ENCODE data around the gene GLB1L2. TPM values are rescaled to one million over a fixed set of nuclear protein-coding genes. Genes with fewer than 3 reads are reported as not detected.

GLB1L2 gene
- total and polyA plus RNA-seq, 2 of the 4 experiments (the other 2 are of a cell fraction), result under 0.01 to 0.26 TPM

- Histone ChIP-seq H3K9me3 (ENCODE audit: control insufficient read depth, insufficient read depth, low read length) (peaks cover 14% of the 10 kb centered on the region), H3K36me3 (ENCODE audit: control insufficient read depth, insufficient read depth, low read length) (no peaks in the 10 kb centered on the region), H3K79me1 (ENCODE audit: low read depth in 1 of 2, low read length in 2 of 2) (no peaks in the 10 kb centered on the region), H3K9ac (ENCODE audit: low read depth, low read length) (no peak overlapping the region), H3K4ac (ENCODE audit: low read depth, low read length) (no peak overlapping the region), H2AFZ (replicated peaks; ENCODE audit: low read length, poor library complexity) (peak overlapping the region; percentile 11), H3K4me3 (ENCODE audit: insufficient read depth, low read depth, low read length) (no peak overlapping the region), H3K14ac (replicated peaks; ENCODE audit: low read depth, low read length) (no peak overlapping the region), H2BK20ac (ENCODE audit: low read depth, low read length) (no peak overlapping the region), H2BK120ac (ENCODE audit: low read depth, low read length) (no peak overlapping the region), H2BK5ac (ENCODE audit: low read depth, low read length, poor library complexity, severe bottlenecking) (no peak overlapping the region), H3K18ac (ENCODE audit: low read depth, low read length) (no peak overlapping the region), H2AK5ac (ENCODE audit: low read depth, low read length) (no peak overlapping the region), H3K9me1 (ENCODE audit: insufficient read depth, low read length) (no peaks in the 10 kb centered on the region), H3K4me1 (ENCODE audit: control insufficient read depth, insufficient read depth, low read length) (no peaks in the 10 kb centered on the region), H3K27ac (ENCODE audit: insufficient read depth, low read length) (no peak overlapping the region), H3K27me3 (ENCODE audit: control insufficient read depth, insufficient read depth, low read length) (no peaks in the 10 kb centered on the region), H2BK15ac (ENCODE audit: low read depth, low read length) (no peak overlapping the region), H2AK9ac (replicated peaks; ENCODE audit: low read depth, low read length, poor library complexity) (peak overlapping the region; percentile 42), H4K91ac (ENCODE audit: insufficient read depth, low read depth, low read length) (no peak overlapping the region), H3K56ac (ENCODE audit: extremely low read depth, insufficient read depth, low read length) (no peak overlapping the region), H4K5ac (ENCODE audit: low read depth, low read length) (no peak overlapping the region), H3K4me2 (ENCODE audit: low read depth, low read length) (no peak overlapping the region), H4K20me1 (ENCODE audit: insufficient read depth, low read length) (no peaks in the 10 kb centered on the region), H3K23ac (ENCODE audit: low read depth, low read length) (no peak overlapping the region), H4K8ac (ENCODE audit: low read depth in 2 of 2, low read length in 2 of 2) (no peak overlapping the region)
- in situ Hi-C loops (cut with MboI; ENCODE audit: low sequenced_read_pairs), result no loop called here
- POLR2A ChIA-PET (ENCODE audit: unreplicated experiment), result no interaction called here
- 73% methylated on average over 9 of the region's 27 CpGs; no CpG with 5 or more reads in 1 of the 2 experiments for WGBS, 2 experiments (ENCODE audit: extremely low coverage in 2 of 2, insufficient read length in 1 of 2)
- CTCF ChIA-PET, result no interaction called here
- no peak for ATAC-seq (ENCODE audit: low read depth)
- DNase-seq, result no peak
- TF ChIP-seq RAD21 (IDR thresholded peaks at IDR 0.05; ENCODE audit: low read length), result no peak
- no peak for TF ChIP-seq MAFK (IDR thresholded peaks at IDR 0.05; ENCODE audit: low read depth, low read length)
- TF ChIP-seq NFE2L2 (IDR thresholded peaks at IDR 0.05; ENCODE audit: low read depth, low read length), result no peak
- TF ChIP-seq RFX5 (IDR thresholded peaks at IDR 0.05; ENCODE audit: low read depth, low read length), result no peak
- TF ChIP-seq CEBPB (IDR thresholded peaks at IDR 0.05; ENCODE audit: low read depth, low read length), result no peak
- TF ChIP-seq MAZ (IDR thresholded peaks at IDR 0.05; ENCODE audit: borderline replicate concordance, low read depth, low read length), result no peak
- TF ChIP-seq POLR2A (IDR thresholded peaks at IDR 0.05; ENCODE audit: low read depth, low read length), result no peak
- no peak for TF ChIP-seq CHD1 (IDR thresholded peaks at IDR 0.05; ENCODE audit: low read depth, low read length)
- TF ChIP-seq, protein P1, sequence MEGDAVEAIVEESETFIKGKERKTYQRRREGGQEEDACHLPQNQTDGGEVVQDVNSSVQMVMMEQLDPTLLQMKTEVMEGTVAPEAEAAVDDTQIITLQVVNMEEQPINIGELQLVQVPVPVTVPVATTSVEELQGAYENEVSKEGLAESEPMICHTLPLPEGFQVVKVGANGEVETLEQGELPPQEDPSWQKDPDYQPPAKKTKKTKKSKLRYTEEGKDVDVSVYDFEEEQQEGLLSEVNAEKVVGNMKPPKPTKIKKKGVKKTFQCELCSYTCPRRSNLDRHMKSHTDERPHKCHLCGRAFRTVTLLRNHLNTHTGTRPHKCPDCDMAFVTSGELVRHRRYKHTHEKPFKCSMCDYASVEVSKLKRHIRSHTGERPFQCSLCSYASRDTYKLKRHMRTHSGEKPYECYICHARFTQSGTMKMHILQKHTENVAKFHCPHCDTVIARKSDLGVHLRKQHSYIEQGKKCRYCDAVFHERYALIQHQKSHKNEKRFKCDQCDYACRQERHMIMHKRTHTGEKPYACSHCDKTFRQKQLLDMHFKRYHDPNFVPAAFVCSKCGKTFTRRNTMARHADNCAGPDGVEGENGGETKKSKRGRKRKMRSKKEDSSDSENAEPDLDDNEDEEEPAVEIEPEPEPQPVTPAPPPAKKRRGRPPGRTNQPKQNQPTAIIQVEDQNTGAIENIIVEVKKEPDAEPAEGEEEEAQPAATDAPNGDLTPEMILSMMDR (conservative IDR thresholded peaks at IDR 0.05; ENCODE audit: low read depth, low read length), result no peak
- no peak for TF ChIP-seq MXI1 (IDR thresholded peaks at IDR 0.05; ENCODE audit: borderline replicate concordance, low read depth, low read length)
- no peak for TF ChIP-seq FOS (IDR thresholded peaks at IDR 0.05; ENCODE audit: low read depth, low read length)
- TF ChIP-seq ELK1 (IDR thresholded peaks at IDR 0.05; ENCODE audit: borderline replicate concordance, low read depth, low read length), result no peak
- no peak for TF ChIP-seq SMC3 (IDR thresholded peaks at IDR 0.05; ENCODE audit: low read depth, low read length)
- no peak for TF ChIP-seq RCOR1 (IDR thresholded peaks at IDR 0.05; ENCODE audit: insufficient replicate concordance, low read length)
- TF ChIP-seq, protein P2, sequence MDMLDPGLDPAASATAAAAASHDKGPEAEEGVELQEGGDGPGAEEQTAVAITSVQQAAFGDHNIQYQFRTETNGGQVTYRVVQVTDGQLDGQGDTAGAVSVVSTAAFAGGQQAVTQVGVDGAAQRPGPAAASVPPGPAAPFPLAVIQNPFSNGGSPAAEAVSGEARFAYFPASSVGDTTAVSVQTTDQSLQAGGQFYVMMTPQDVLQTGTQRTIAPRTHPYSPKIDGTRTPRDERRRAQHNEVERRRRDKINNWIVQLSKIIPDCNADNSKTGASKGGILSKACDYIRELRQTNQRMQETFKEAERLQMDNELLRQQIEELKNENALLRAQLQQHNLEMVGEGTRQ (IDR thresholded peaks at IDR 0.05; ENCODE audit: low read depth, low read length), result no peak
- no peak for TF ChIP-seq BHLHE40 (IDR thresholded peaks at IDR 0.05; ENCODE audit: low read depth, low read length)
- dilution Hi-C loops (cut with HindIII; ENCODE audit: low sequenced_read_pairs, unreplicated experiment), result no loop called here
- intact Hi-C loops (cut with micrococcal nuclease), result no loop called here
- BruUV-seq (replicated peaks), result no TSS peak
Observed at GRCh38 chr11:134358165-134358855, 26.5 kb downstream of the GLB1L2 start.
